ENCODE results near the gene HOXB5.

The HOXB5 gene

DNA sequence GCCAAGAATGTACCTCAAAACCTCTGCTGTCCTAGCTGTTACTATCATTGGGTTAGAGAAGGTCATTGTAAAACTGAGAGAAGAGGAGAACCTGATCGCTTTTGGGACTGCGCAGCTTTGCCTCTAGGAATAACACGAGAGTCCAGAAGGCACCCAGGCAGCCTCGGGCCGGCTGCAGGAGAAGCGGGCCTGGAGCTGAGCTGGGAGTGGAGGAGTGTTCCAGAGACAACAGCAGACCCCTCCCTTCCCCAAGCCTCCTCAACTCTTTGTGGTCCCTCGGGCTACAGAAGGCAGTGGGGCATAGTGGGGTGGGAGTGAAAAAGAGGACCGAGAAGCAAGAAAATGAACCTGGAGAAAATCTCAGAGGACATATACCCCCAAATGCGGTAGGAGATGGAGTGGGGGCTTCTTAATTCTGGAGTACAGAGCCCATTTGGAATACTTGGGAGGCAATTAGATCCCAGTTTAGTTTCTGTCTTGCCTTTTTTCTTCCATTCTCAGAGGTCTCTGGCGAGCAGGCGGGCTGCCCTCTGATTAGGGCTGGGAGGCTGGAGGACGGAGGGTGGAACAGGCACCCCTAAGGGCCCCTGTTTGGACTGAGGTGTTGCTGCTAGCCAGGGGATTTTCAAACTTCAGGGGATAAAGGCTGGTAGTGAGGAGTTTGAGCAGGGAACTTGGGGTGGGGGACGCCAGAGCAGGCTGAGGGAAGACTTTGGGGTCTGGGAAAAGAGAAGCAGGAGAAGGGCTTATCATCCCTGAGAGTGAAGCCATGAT, 35.3 kb downstream of the HOXB5 start:
- DNase-seq: no peak

DNA sequence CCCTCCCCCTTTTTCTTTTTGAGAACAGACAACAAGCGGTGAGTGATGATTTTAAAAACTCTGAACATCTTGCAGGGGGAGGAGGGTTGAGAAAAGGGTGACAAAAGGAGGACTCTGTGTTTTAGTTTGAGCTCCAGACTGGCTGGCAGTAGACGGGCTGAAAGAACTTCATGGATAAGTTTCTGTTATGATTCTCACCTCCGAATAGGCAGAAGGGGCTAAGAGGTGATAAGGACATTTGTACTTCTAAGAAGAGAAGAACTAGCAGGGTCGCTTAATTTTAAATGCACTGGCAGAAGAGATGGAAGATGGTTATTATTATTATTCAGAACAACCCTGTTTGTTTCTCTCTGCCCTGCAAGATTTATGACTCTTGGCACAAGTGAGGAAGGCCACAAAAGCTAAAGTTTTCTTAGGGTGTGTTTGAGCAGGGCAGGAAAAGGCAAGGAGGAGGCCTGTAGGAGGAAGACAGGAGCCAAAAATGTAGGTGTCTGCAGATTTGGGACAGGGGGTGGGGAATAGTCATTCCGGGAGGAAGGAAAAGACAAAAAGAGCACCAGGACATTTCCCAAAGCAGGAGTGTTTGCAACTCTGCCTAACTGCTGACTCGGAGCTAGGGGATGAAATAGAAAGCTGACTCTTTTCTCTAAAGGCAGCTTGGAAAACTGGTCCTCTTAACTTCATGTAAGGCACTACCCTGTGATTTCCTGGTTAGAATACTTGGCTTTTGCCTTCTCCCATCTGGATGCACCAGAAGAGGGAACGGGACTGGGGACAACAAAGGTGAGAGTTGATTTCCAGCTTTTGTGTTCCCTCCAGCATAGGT, 36.8 kb downstream of the HOXB5 start:
- DNase-seq: no peak

DNA sequence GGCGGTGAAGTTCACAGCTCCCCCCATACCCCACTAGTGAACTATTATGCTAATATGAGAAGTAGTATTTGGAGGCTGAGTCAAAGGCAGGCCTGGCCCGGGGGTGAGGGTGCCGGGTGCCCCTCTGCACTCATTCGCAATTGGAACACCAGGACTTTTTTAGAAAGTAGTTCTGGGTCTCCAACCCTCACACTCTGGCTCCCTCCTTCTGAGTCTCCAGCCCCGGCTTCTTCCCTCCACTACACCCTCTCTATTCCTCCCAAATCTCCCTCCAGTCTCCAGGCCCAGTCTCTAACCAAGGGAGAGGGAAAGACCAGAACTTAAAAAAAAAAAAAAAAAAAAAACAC, 37.4 kb downstream of the HOXB5 start:
- DNase-seq: no peak

DNA sequence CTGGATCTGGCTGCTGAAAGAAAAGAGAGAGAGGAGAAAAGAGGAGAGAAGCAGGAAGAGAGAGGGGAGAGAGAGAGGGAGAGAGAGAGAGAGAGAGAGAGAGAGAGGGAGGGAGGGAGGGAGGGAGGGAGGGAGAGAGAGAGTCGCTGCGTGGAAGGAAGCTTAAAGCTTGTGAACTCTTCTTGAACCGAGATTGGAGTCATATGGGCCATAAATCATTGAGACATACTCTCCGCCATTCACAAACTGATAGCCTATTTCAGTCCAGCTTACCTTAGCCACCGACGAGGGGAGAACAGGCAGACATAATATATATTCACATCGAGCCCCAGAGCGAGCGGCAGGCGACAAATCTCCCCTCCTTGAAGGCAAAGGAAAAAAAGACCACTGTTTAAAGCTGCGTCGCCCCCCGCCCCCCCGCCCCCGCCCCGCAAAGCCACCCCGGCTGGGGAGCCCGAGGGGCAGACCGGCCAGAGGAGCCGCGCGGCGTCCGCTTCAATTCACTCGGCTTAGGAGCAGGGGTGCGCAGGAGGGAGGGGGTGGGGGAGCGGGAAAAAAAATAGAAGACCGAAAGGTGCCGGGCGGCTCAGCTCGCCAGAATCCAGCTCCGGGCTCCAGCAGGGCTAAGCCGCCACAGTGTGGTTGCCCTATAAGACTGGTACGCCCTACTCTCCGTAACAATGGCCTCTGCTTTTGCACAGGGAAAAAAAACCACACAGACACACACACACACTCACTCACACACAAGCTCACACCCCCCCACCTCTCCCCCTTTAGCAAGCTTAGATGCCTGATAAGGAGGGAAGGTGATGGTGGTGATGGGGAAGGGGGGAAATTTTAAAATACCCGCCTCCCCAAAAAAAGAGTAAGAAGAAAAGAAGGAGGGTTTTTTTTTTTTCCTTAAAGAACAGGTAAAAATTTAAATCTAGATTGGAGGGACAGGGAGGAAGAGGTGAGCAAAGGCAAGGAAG, 38.0 kb downstream of the HOXB5 start:
- peak; percentile 46 for DNase-seq

DNA sequence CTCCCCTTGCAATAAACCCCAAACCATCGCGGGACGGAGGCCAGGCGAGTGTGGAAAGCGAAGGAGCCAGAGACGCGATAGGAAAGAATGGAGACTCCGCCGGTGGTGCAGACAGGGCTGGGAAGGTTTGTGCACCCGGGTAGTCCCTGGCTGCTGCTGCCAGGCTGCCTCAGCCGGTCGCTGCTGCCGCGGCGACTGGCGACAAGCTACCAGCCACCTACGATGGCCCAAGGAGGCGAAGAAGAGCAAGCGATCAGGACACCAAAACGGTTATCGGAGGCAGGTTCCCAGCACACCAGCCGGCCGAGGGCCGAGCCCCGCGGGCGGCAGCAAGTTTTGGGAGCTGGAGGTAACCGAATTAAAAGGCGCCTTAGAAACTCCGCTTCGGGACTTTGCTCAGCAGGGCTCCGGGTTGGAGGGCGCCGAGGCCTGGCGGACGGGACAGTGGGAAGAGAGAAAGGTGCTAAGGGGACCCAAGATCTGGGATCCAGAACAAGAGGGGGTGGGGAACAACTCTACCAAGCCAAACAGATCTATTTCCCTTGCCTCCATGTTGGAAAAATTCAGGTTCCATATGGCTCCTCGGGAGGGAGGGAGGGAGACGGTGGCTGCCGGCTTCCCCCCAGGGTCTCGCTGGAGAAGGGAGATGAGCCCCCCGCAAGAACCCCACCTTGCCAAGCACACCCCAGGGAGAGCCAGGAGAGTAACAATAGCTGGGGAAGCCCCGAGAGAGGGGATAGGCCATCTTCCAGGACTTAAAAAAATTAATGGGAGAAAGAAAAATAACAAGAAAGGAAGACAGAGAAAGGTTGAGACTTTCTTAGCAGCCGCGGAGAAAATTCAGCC, 38.9 kb downstream of the HOXB5 start:
- DNase-seq: no peak

DNA sequence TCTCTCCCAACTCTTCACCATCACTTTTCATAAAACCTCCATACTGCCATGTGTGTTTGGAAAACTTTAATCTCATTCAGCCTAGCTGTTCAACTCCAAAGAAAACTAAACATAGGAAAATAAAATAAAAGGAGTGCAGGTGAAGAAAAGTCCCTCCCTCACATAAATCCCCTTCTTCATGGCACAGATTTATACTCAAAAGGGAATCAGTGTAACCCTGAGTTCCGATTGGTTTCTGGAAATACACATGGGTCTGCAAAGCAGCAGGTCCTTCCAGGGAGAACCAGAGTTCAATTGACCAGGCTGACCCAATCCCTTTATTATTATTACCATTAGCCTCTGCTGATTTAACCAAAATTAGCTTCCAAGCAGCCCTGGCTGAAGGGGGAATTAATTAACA, 39.8 kb downstream of the HOXB5 start:
- DNase-seq: no peak

DNA sequence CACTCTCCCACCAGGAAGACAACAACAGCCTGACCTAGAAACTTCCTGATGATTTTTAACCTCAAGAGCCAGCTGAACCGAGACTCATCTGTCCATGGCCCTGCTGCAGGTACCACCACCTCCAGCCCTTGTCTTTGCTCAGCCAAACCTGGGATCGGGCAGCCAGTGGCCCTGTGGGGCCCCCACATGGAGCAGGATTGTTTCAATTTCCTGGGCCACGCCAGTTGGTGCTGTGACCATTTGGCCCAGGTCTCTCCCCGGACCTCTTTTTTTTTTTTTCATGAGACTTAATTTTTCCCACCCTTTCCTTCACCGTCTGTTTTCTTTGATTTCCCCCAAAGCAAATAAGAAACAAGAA, 40.4 kb downstream of the HOXB5 start:
- no peak for DNase-seq

DNA sequence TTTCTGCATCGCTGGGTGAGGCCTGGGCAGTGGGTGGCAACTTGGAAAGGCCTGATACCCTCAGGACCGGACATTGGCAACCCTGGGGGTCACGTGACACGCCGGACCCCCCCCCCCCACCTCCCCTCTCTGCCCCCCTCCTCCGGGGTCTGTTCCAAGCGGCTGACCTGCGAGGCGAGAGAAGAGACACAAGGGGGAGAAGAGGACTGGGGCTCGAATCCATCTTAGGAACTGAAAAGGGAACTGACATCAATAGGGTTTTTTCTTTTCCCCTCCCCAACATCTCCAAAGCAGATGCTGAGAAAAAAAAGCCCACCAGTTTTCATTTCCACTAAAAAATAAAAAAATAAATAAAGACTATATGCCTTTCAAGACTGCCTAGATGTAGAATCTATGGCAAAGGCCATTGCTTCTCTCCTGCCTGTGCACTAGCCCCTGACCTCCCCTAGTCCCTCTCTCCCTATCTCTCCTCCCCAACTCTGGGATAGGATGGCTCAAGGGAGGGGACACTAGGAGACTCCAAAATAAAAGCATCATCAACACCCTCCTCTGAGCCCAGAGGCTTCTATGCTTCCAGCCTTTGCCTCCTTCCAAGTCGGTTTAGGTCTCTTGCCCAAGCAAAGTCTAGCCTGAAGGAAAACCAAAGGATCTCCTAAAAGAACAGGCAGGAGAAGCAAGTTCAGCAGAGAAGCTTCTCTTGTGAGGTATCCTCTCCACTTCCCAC, 41.0 kb downstream of the HOXB5 start:
- no peak for DNase-seq

DNA sequence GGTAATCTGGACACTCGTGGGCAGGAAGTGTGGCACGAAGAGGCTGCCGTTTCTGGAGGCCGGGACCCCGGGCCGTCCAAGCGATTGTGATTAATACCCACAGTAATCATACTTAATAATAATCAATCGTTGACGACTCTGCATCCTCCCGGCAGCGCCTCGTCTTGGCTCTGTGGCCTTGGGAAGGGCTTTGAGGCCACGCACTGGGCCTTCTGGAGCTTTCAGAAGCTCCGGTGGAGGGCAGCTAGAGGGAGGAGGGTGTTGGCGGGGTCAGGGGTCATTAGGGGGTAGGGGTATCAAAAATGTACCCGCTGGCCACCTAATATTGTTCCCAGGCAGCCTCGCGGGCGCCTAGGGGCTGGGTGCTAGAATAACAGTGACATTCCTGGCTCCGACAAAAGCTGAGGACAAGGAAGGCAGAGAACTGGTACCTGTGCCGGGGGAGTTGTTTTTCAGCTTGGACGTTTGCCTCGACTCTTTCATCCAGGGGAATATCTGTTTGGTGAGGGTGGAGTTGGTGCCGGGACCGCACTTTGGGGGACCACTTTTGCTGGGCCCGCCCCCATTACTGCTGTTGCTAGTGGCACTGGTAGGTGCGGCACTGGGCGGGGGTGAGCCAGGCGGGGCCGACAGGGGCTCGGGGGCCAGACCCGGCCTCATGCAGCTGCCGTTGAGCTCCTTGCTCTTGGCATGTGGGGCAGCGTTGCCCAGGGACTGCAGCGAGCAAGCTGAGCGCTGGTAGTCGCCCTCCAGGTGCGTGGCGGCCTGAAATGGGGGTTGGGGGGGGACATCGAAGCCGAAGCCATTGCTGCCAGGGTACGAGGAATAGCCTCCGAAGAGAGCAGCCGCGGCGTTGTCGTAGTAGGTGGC, 41.7 kb downstream of the HOXB5 start:
- no peak for DNase-seq

DNA sequence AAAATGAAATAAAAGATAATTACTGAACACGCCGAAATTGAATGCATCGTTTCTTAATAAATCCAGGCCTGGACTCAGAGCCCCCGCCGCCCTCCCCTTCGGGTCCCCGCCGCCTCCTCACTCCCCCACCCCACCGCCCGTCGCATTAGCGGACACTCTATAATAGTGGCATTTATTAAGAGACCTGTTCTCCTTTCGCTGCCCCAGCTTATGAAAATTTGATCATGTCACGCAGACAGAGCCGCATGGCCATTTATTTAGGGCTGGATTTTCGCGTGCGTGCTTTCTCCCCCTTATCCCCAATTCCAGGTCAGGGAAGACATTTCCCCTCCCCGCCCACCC, 42.4 kb downstream of the HOXB5 start:
- DNase-seq: no peak

DNA sequence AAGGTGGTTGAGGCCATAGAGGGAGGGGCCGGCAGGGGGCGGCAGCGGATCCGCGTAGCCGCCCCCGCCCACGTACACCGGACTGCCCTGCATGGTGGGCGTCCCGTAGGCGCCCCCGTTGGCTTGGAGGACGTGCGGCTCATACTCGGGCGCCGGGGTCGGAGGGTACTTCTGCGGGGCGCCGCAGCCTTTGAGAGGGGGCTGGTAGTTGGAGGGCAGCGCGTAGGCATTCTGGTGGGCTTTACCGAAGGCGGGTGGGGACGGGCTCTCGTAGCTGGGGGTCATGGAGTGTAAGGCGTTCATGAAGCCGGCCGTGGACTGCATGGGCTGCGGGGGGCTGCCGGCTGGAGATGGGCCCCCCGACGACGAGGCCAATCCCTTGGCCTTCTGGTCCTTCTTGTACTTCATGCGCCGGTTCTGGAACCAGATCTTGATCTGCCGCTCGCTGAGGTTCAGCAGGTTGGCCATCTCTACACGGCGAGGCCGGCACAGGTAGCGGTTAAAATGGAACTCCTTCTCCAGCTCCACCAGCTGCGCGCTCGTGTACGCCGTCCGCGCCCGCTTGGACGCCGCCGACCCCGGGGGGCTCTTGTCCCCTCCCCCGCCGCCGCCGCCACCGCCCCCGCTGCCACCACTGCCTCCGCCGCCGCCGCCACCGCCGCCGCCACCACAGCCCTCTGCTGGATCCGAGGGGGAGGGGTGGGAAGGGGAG, 42.9 kb downstream of the HOXB5 start:
- no peak for DNase-seq

DNA sequence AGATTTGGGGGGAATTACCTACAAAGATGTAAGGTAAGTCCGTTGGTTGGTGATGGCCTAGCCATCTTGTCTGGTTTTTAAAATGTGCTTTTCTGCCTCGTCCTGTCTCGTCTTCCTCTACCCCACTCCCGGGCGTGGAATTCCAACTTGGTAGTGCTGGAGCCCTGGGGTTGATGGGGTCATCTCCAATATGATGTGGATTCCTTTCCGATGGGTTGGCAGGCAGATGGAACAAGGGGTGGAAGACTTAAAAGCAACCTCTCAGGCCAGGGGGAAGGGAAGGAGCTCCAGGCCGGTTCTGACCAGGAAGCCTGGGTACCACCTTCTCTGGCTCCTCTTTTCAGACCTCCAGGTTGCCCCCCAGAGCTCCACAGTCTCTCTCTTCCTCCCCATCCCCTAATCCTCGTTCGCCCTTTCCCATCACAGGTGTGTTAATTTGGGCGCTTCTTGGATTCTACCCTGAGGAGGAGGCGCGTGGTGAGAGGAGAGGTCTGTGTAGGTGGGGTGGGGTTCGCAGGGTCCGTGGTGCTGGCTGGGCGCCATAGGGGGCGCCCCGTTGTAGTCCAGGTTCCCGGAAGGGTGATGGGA, 43.6 kb downstream of the HOXB5 start:
- DNase-seq: no peak

DNA sequence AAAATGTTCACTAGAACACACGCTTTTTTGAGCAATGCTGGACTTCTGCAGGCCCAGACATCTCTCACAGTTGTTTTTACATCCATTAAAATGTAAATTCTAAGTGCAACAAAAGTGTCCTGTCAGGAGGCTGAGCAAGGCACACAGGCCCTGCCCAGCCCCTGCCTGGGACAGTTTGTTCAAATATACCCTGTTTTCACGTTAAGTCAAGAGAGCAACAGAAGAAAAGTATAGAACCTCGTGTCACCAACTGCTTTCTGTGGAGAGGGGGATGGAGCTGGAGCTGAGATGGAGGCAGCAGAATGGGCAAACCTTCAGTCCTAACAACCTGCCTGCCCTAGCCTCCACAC, 44.3 kb downstream of the HOXB5 start:
- DNase-seq: no peak

DNA sequence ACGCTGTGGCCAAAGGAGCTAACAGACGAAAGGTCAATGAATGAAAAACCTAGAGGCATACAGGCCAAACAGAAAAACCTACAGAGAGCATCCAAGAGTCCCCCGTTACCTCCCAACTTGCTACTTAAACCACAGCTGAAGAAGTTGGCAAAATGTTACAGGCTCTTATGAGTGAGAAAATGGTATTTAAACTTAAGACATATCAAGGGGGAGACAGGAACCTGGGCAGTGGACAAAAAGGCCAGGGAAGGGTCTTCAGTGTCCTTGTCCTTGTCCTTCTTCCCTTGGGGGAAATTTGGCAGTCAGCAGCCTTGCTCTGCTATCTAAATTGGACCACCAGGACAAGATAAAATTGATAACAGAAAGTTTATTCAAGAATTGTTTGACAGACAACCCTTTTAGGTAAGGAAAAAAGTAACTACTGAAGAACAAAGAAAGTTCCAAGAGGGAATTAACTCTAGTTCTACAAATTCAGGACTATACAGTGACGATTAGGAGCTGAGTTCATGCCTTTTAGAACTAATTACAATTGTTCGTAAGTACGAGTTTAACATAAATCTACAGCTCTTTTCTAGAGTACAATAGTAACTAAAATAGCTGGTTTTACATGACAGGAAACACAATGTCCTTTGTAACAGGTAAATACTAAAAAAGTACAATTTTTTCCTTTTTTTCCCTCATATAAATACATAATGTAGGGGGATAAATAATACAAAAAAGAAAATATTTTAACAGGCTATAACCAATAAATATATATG, 44.9 kb downstream of the HOXB5 start:
- no peak for DNase-seq

DNA sequence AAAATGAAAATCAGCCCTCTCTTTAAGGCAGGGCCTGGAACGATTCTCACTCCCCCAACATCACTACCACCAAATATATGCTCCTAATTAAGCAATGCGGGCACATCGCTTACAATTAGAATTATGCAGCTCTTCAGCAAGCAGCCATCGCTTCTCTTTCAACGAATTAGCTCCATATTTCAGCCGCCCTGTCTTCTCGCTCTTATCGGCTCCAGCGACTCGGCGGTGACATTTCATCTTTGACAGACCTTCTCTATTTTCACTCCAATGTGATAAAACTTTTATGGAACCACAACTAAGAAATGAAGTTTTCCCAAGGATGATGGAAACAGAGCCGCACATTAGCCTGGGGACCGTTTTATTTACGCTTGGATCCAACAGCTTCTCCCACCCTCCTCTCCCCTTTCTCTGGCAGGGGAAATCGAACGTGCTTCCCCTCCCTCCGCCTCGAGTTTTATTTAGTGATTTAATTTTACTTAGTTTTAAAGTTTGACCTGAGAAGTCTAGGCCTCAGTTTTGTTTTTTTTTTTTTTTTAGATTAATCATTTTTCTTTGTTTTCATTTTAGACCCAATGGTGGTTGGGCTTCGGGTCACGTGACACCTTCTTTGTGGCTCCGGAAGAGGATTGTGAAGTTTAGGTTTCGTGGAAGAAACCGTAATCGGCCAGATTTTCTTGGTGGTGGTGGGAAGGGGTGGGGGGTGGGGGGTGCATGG, 45.6 kb downstream of the HOXB5 start:
- DNase-seq: no peak

DNA sequence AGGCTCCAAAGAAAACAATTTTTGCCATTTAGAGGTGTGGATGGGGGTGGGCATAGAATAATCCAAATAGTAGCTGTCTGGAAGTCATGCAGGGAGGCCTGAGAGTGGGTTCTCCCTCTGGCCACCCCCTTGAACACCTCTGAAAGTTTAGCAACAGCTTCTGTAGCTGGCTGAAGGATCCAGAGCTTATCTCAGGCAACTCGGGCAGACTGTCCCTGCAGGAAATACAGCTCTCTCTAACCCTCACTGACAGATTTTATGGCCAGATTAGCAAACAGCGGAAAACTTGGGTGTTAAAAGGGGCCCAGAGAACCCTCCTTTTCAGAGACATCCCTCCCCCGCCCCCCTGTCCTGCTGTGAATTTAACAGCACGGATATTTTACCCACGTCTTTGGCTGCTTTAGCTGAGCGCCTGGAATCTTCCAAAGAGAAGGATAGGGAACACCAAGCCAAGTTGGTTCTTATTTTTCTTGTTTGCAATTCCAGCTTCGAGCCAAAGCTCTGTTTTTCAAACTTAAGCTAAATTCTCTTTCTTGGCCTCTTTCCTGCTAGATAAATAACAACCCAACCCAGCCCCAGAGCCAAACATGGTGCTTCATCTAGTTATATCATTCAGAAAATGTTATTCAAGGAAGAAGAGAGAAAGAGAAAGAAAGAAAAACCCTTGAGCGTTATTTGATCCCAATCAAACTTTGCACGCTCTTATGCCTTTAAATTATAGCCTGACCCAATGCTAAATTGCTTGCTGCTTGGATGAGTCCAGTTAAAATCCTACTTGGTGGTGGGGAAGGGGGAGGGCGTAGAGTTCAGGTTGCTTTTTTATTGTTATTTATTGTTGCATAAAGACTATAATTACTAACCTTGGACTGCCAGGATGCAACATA, 46.4 kb downstream of the HOXB5 start:
- DNase-seq: no peak
